Hepatocyte (in vitro differentiated cells): ENCODE data around the gene ARHGEF12.

Experiments
- EZH2 ChIP-seq: fragments of 200-600 bp; sonication (generic); IDR thresholded peaks from 2 replicates; pipeline ENCODE4 v1.6.1; 2016; ENCODE audit warnings: antibody characterized with exemption, mild to moderate bottlenecking, borderline replicate concordance
- EZH2phosphoT487 ChIP-seq: fragments of 200-600 bp; sonication (generic); IDR thresholded peaks from one replicate; pipeline ENCODE4 v1.6.1; 2018; ENCODE audit warnings: antibody characterized with exemption, mild to moderate bottlenecking, low read depth, moderate library complexity; ENCODE audit not compliant: unreplicated experiment, severe bottlenecking
- TF ChIP-seq, protein P1 (sequence below): fragments of 200-600 bp; sonication (generic); IDR thresholded peaks from 2 replicates; pipeline ENCODE4 v1.5.1; 2016; ENCODE audit warnings: antibody characterized with exemption, mild to moderate bottlenecking; ENCODE audit not compliant: poor library complexity

DNA sequence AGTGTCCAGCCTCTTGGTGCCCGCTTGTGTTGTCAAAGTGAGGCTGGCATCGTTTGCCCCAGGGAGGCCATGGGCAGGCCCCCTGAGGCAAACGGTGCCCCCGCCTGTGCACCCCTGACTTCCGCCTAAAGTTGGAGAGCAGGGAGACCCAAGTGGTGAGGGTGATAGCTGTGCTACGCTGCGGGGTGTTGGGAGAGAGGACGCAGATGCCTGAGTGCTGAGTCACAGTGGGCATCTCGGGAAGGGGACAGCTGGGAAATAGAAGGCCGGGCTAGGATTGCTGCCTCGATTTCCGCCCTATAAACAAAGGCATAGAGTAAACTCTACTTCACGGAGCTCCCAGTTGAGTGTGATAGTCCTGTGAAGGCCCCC, 181.2 kb downstream of the ARHGEF12 start:
- TF ChIP-seq EZH2phosphoT487 = no peak
- no peak for TF ChIP-seq EZH2
- TF ChIP-seq, protein P1, sequence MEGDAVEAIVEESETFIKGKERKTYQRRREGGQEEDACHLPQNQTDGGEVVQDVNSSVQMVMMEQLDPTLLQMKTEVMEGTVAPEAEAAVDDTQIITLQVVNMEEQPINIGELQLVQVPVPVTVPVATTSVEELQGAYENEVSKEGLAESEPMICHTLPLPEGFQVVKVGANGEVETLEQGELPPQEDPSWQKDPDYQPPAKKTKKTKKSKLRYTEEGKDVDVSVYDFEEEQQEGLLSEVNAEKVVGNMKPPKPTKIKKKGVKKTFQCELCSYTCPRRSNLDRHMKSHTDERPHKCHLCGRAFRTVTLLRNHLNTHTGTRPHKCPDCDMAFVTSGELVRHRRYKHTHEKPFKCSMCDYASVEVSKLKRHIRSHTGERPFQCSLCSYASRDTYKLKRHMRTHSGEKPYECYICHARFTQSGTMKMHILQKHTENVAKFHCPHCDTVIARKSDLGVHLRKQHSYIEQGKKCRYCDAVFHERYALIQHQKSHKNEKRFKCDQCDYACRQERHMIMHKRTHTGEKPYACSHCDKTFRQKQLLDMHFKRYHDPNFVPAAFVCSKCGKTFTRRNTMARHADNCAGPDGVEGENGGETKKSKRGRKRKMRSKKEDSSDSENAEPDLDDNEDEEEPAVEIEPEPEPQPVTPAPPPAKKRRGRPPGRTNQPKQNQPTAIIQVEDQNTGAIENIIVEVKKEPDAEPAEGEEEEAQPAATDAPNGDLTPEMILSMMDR = no peak
